HEK293 (cell line): ENCODE data around the gene LUZP2.

ENCODE experiments used
- CTCF ChIA-PET: fragments of 350-600 bp; formaldehyde crosslinking; extraction: SDS; loops from one replicate; lab custom pipeline; 2021; ENCODE audit warnings: antibody characterized with exemption; lab: Yijun Ruan, JAX
- POLR2A ChIA-PET: fragments of 300-600 bp; formaldehyde crosslinking; extraction: SDS; loops from one replicate; lab custom pipeline; 2020; ENCODE audit warnings: antibody characterized with exemption, inconsistent platforms; lab: Yijun Ruan, JAX
- H3K27ac ChIP-seq: fragments of 200-500 bp; sonication (Bioruptor generic); 2 replicates; pipeline ENCODE4 v1.5.1; 2014; ENCODE audit warnings: low read depth, low read length, control low read depth, inconsistent platforms; ENCODE audit errors: extremely low read depth
- H3K36me3 ChIP-seq, 2 experiments: fragments of 200-500 bp in 1 of 2; sonication (Bioruptor generic) in 1 of 2; 1 replicate in 1 of 2; 2 replicates in 1 of 2; pipeline ENCODE4 v1.5.1; 2014 to 2017; ENCODE audit warnings: inconsistent platforms in 2 of 2, low read length in 2 of 2; ENCODE audit not compliant: control insufficient read depth in 2 of 2, insufficient read depth in 1 of 2
- H3K4me1 ChIP-seq: fragments of 200-500 bp; sonication (Bioruptor generic); 2 replicates; pipeline ENCODE4 v1.5.1; 2014; ENCODE audit warnings: mild to moderate bottlenecking, low read length, inconsistent platforms; ENCODE audit not compliant: control insufficient read depth, insufficient read depth
- H3K4me3 ChIP-seq: 2 replicates; pipeline ENCODE4 v1.5.1; 2011; ENCODE audit warnings: low read depth, mild to moderate bottlenecking, control low read depth, low read length, moderate library complexity
- H3K9me3 ChIP-seq: fragments of 200-500 bp; sonication (Bioruptor generic); 2 replicates; pipeline ENCODE4 v1.5.1; 2014; ENCODE audit warnings: low read depth, low read length, inconsistent platforms; ENCODE audit not compliant: control insufficient read depth, insufficient read depth
- HOXC10 ChIP-seq: sonication (generic); formaldehyde crosslinking; IDR thresholded peaks from 2 replicates; pipeline ENCODE4 v1.8.1; 2023; ENCODE audit warnings: mild to moderate bottlenecking, missing genetic modification reagents
- KLF16 ChIP-seq: fragments of 450-650 bp; formaldehyde crosslinking; IDR thresholded peaks from 2 replicates; pipeline ENCODE4 v1.5.1; 2017; ENCODE audit warnings: missing biosample characterization, missing genetic modification characterization
- KLF9 ChIP-seq: fragments of 450-650 bp; formaldehyde crosslinking; IDR thresholded peaks from 2 replicates; pipeline ENCODE4 v1.5.1; 2016; ENCODE audit warnings: missing biosample characterization, missing genetic modification characterization, low read depth
- SETDB1 ChIP-seq: IDR thresholded peaks from one replicate; pipeline ENCODE4 v1.6.1; 2017; ENCODE audit warnings: mild to moderate bottlenecking, low read length, moderate library complexity, mixed read lengths; ENCODE audit not compliant: insufficient read length
- TRIM28 ChIP-seq: IDR thresholded peaks from 2 replicates; pipeline ENCODE4 v1.6.1; 2011; ENCODE audit warnings: low read length, control low read depth, borderline replicate concordance
- ZBTB21 ChIP-seq: fragments of 450-650 bp; formaldehyde crosslinking; IDR thresholded peaks from 2 replicates; pipeline ENCODE4 v1.5.1; 2017; ENCODE audit warnings: missing biosample characterization, missing genetic modification characterization
- ZBTB8A ChIP-seq: fragments of 450-650 bp; formaldehyde crosslinking; IDR thresholded peaks from 2 replicates; pipeline ENCODE4 v1.5.1; 2016; ENCODE audit warnings: missing biosample characterization, missing genetic modification characterization
- ZFHX2 ChIP-seq: fragments of 450-650 bp; formaldehyde crosslinking; conservative IDR thresholded peaks from 2 replicates; pipeline ENCODE4 v1.5.1; 2016; ENCODE audit warnings: missing biosample characterization, missing genetic modification characterization
- ZIC2 ChIP-seq: fragments of 450-650 bp; formaldehyde crosslinking; IDR thresholded peaks from 2 replicates; pipeline ENCODE4 v1.5.1; 2016; ENCODE audit warnings: missing biosample characterization, missing genetic modification characterization
- ZNF132 ChIP-seq: fragments of 450-650 bp; formaldehyde crosslinking; IDR thresholded peaks from 2 replicates; pipeline ENCODE4 v1.5.1; 2017; ENCODE audit warnings: missing biosample characterization, missing genetic modification characterization, borderline replicate concordance
- ZNF16 ChIP-seq: fragments of 450-650 bp; formaldehyde crosslinking; IDR thresholded peaks from 2 replicates; pipeline ENCODE4 v1.5.1; 2016; ENCODE audit warnings: low read depth, missing biosample characterization, missing genetic modification characterization
- ZNF175 ChIP-seq: fragments of 450-650 bp; formaldehyde crosslinking; IDR thresholded peaks from 2 replicates; pipeline ENCODE4 v1.5.1; 2016; ENCODE audit warnings: missing biosample characterization, missing genetic modification characterization
- ZNF211 ChIP-seq: fragments of 450-650 bp; formaldehyde crosslinking; IDR thresholded peaks from 2 replicates; pipeline ENCODE4 v1.5.1; 2016; ENCODE audit warnings: low read depth, missing biosample characterization, missing genetic modification characterization
- ZNF223 ChIP-seq: fragments of 450-650 bp; formaldehyde crosslinking; IDR thresholded peaks from 2 replicates; pipeline ENCODE4 v1.5.1; 2016; ENCODE audit warnings: missing biosample characterization, missing genetic modification characterization
- ZNF266 ChIP-seq: fragments of 450-650 bp; formaldehyde crosslinking; IDR thresholded peaks from 2 replicates; pipeline ENCODE4 v1.5.1; 2016; ENCODE audit warnings: missing biosample characterization, missing genetic modification characterization, low read depth
- ZNF302 ChIP-seq: fragments of 450-650 bp; formaldehyde crosslinking; IDR thresholded peaks from 2 replicates; pipeline ENCODE4 v1.5.1; 2016; ENCODE audit warnings: missing biosample characterization, missing genetic modification characterization, low read depth
- ZNF501 ChIP-seq: fragments of 450-650 bp; formaldehyde crosslinking; IDR thresholded peaks from 2 replicates; pipeline ENCODE4 v1.5.1; 2016; ENCODE audit warnings: missing biosample characterization, missing genetic modification characterization
- ZNF548 ChIP-seq: fragments of 450-650 bp; formaldehyde crosslinking; IDR thresholded peaks from 2 replicates; pipeline ENCODE4 v1.5.1; 2016; ENCODE audit warnings: missing biosample characterization, missing genetic modification characterization
- ZNF555 ChIP-seq: fragments of 450-650 bp; formaldehyde crosslinking; conservative IDR thresholded peaks from 2 replicates; pipeline ENCODE4 v1.5.1; 2017; ENCODE audit warnings: missing biosample characterization, mild to moderate bottlenecking, missing genetic modification characterization, inconsistent platforms
- ZNF571 ChIP-seq: fragments of 450-650 bp; formaldehyde crosslinking; IDR thresholded peaks from 2 replicates; pipeline ENCODE4 v1.5.0; 2017; ENCODE audit warnings: missing biosample characterization, missing genetic modification characterization
- ZNF664 ChIP-seq: fragments of 450-650 bp; formaldehyde crosslinking; IDR thresholded peaks from 2 replicates; pipeline ENCODE4 v1.5.1; 2016; ENCODE audit warnings: missing biosample characterization, missing genetic modification characterization
- ZNF76 ChIP-seq: fragments of 450-650 bp; formaldehyde crosslinking; IDR thresholded peaks from 2 replicates; pipeline ENCODE4; 2016; ENCODE audit warnings: low read depth, missing biosample characterization, missing genetic modification characterization, borderline replicate concordance
- TF ChIP-seq, protein P1 (sequence below): fragments of 450-650 bp; formaldehyde crosslinking; IDR thresholded peaks from 2 replicates; pipeline ENCODE4 v1.5.1; 2016; ENCODE audit warnings: missing biosample characterization, missing genetic modification characterization
- TF ChIP-seq, protein P2 (sequence below): fragments of 450-650 bp; formaldehyde crosslinking; IDR thresholded peaks from 2 replicates; pipeline ENCODE4 v1.5.0; 2017; ENCODE audit warnings: missing biosample characterization, missing genetic modification characterization, borderline replicate concordance
- TF ChIP-seq, protein P3 (sequence below): fragments of 450-650 bp; formaldehyde crosslinking; IDR thresholded peaks from 2 replicates; pipeline ENCODE4 v1.5.1; 2016; ENCODE audit warnings: missing biosample characterization, missing genetic modification characterization
- TF ChIP-seq, protein P4 (sequence below): fragments of 450-650 bp; formaldehyde crosslinking; IDR thresholded peaks from 2 replicates; pipeline ENCODE4 v1.5.1; 2017; ENCODE audit warnings: missing biosample characterization, missing genetic modification characterization
- TF ChIP-seq, protein P5 (sequence below): fragments of 450-650 bp; formaldehyde crosslinking; IDR thresholded peaks from 2 replicates; pipeline ENCODE4 v1.5.1; 2016; ENCODE audit warnings: missing biosample characterization, missing genetic modification characterization

Gene LUZP2

DNA sequence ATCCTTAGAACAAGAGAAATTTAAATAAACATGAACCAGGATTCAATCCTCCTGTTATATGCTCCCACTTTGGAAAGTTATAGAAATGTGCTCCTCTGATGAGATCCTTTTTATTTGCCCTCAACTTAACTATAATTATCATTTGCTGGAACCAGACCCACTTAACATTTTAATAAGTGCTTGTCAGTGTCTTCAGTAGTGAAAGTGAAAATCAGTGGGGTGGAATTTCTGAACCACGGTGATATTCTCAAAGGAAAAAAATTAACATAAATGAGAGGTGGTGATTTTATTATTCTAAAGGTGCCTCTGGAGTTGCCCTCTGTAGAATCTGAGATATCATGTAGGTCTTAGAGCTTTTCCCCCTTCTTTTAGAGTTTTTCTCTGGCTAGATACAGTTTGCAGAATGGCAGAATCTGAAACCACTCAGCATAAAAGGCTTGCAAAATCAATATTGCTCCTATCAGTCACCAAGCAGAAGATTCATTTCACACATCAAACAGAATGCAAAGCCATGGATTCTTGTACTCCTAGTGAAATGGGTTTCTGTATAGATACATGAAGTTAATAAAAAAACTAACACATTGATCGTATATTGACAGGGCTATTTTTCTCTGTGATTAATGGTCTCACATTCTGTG, 213.2 kb downstream of the LUZP2 start:
- no peaks in the 10 kb centered on the region for H3K9me3 ChIP-seq
- ChIA-PET CTCF (no interaction called here), POLR2A (no interaction called here)
- H3K36me3 ChIP-seq: no peaks in the 10 kb centered on the region
- H3K4me1 ChIP-seq: no peaks in the 10 kb centered on the region
- TF ChIP-seq TRIM28 (no peak), ZBTB8A (tag by site-specific recombination) (no peak), KLF9 (tag by site-specific recombination) (no peak), ZNF501 (tag by site-specific recombination) (no peak), ZIC2 (no peak), ZNF548 (no peak), ZNF664 (tag by site-specific recombination) (no peak), ZNF571 (no peak), ZNF16 (tag by site-specific recombination) (no peak), KLF16 (tag by site-specific recombination) (no peak), ZNF175 (tag by site-specific recombination) (no peak), ZFHX2 (tag by site-specific recombination) (no peak)
- TF ChIP-seq, protein P1, sequence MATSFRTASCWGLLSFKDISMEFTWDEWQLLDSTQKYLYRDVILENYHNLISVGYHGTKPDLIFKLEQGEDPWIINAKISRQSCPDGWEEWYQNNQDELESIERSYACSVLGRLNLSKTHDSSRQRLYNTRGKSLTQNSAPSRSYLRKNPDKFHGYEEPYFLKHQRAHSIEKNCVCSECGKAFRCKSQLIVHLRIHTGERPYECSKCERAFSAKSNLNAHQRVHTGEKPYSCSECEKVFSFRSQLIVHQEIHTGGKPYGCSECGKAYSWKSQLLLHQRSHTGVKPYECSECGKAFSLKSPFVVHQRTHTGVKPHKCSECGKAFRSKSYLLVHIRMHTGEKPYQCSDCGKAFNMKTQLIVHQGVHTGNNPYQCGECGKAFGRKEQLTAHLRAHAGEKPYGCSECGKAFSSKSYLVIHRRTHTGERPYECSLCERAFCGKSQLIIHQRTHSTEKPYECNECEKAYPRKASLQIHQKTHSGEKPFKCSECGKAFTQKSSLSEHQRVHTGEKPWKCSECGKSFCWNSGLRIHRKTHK: no peak
- TF ChIP-seq, protein P2, sequence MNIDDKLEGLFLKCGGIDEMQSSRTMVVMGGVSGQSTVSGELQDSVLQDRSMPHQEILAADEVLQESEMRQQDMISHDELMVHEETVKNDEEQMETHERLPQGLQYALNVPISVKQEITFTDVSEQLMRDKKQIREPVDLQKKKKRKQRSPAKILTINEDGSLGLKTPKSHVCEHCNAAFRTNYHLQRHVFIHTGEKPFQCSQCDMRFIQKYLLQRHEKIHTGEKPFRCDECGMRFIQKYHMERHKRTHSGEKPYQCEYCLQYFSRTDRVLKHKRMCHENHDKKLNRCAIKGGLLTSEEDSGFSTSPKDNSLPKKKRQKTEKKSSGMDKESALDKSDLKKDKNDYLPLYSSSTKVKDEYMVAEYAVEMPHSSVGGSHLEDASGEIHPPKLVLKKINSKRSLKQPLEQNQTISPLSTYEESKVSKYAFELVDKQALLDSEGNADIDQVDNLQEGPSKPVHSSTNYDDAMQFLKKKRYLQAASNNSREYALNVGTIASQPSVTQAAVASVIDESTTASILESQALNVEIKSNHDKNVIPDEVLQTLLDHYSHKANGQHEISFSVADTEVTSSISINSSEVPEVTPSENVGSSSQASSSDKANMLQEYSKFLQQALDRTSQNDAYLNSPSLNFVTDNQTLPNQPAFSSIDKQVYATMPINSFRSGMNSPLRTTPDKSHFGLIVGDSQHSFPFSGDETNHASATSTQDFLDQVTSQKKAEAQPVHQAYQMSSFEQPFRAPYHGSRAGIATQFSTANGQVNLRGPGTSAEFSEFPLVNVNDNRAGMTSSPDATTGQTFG (tag by site-specific recombination): no peak
- no peak overlapping the region for H3K4me3 ChIP-seq
- H3K27ac ChIP-seq: no peak overlapping the region

DNA sequence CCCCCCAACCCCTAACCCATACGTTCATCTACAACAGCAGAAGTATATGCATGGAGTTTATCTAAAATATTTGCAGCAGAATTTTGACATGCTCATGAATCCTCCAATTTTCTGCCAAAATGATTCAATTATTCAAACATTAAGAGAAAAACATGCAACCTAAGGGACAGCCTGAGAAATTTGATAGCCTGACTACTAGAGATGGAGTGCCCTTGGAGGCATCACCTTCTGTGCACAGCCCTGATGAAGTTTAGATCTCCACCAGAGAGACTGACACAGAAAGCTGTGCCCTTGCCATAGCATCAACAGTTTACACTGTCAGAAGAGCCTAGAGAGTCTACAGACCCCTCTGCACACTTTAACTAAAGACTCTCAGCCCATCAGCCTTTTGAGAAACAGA, 217.7 kb downstream of the LUZP2 start:
- H3K4me1 ChIP-seq: no peaks in the 10 kb centered on the region
- ChIA-PET POLR2A (no interaction called here), CTCF (no interaction called here)
- H3K9me3 ChIP-seq: no peaks in the 10 kb centered on the region
- H3K4me3 ChIP-seq: no peak overlapping the region
- H3K27ac ChIP-seq: no peak overlapping the region
- H3K36me3 ChIP-seq: no peaks in the 10 kb centered on the region
- no peak for TF ChIP-seq ZNF302 (tag by site-specific recombination)
- TF ChIP-seq SETDB1: no peak
- no peak for TF ChIP-seq ZBTB21 (tag by site-specific recombination)
- TF ChIP-seq ZNF132 (tag by site-specific recombination): no peak
- no peak for TF ChIP-seq ZNF76 (tag by site-specific recombination)
- TF ChIP-seq, protein P3, sequence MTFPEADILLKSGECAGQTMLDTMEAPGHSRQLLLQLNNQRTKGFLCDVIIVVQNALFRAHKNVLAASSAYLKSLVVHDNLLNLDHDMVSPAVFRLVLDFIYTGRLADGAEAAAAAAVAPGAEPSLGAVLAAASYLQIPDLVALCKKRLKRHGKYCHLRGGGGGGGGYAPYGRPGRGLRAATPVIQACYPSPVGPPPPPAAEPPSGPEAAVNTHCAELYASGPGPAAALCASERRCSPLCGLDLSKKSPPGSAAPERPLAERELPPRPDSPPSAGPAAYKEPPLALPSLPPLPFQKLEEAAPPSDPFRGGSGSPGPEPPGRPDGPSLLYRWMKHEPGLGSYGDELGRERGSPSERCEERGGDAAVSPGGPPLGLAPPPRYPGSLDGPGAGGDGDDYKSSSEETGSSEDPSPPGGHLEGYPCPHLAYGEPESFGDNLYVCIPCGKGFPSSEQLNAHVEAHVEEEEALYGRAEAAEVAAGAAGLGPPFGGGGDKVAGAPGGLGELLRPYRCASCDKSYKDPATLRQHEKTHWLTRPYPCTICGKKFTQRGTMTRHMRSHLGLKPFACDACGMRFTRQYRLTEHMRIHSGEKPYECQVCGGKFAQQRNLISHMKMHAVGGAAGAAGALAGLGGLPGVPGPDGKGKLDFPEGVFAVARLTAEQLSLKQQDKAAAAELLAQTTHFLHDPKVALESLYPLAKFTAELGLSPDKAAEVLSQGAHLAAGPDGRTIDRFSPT (tag by site-specific recombination): no peak
- TF ChIP-seq, protein P4, sequence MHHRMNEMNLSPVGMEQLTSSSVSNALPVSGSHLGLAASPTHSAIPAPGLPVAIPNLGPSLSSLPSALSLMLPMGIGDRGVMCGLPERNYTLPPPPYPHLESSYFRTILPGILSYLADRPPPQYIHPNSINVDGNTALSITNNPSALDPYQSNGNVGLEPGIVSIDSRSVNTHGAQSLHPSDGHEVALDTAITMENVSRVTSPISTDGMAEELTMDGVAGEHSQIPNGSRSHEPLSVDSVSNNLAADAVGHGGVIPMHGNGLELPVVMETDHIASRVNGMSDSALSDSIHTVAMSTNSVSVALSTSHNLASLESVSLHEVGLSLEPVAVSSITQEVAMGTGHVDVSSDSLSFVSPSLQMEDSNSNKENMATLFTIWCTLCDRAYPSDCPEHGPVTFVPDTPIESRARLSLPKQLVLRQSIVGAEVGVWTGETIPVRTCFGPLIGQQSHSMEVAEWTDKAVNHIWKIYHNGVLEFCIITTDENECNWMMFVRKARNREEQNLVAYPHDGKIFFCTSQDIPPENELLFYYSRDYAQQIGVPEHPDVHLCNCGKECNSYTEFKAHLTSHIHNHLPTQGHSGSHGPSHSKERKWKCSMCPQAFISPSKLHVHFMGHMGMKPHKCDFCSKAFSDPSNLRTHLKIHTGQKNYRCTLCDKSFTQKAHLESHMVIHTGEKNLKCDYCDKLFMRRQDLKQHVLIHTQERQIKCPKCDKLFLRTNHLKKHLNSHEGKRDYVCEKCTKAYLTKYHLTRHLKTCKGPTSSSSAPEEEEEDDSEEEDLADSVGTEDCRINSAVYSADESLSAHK (tag by site-specific recombination): no peak
- TF ChIP-seq HOXC10 (CRISPR knock-in tag): no peak
- no peak for TF ChIP-seq ZNF555 (tag by site-specific recombination)
- TF ChIP-seq ZNF223 (tag by site-specific recombination): no peak
- TF ChIP-seq TRIM28: no peak
- TF ChIP-seq ZNF211 (tag by site-specific recombination): no peak
- TF ChIP-seq, protein P5, sequence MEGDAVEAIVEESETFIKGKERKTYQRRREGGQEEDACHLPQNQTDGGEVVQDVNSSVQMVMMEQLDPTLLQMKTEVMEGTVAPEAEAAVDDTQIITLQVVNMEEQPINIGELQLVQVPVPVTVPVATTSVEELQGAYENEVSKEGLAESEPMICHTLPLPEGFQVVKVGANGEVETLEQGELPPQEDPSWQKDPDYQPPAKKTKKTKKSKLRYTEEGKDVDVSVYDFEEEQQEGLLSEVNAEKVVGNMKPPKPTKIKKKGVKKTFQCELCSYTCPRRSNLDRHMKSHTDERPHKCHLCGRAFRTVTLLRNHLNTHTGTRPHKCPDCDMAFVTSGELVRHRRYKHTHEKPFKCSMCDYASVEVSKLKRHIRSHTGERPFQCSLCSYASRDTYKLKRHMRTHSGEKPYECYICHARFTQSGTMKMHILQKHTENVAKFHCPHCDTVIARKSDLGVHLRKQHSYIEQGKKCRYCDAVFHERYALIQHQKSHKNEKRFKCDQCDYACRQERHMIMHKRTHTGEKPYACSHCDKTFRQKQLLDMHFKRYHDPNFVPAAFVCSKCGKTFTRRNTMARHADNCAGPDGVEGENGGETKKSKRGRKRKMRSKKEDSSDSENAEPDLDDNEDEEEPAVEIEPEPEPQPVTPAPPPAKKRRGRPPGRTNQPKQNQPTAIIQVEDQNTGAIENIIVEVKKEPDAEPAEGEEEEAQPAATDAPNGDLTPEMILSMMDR (tag by site-specific recombination): no peak
- no peak for TF ChIP-seq ZNF266
